Astrocyte of the cerebellum (primary cell): ENCODE results near the gene CNTRL.
"Not testable (repeated sequence)": the region's sequence is repeated elsewhere in the genome, so short reads cannot be mapped to it uniquely, and the experiment has no call there.

ENCODE experiments used
- DNase-seq: peaks from one replicate; pipeline ENCODE4 v3.0.0-alpha.2; 2011; ENCODE audit warnings: low read depth
- H3K4me3 ChIP-seq: 2 replicates; pipeline ENCODE4 v1.5.1; 2011; ENCODE audit warnings: mild to moderate bottlenecking, low read depth, low read length, moderate library complexity
- CTCF ChIP-seq: IDR thresholded peaks from 2 replicates; pipeline ENCODE4 v1.5.1; 2012; ENCODE audit warnings: low read length, low read depth, moderate library complexity, mild to moderate bottlenecking; ENCODE audit errors: missing control alignments
- in situ Hi-C: cut with HindIII; loops from 2 replicates; pipeline ENCODE4 v1.10.0; 2017; ENCODE audit warnings: low sequenced_read_pairs

The CNTRL gene

GRCh38 chr9:121088576-121088975 lies 13.8 kb downstream of the CNTRL start:
- no peak for DNase-seq
- H3K4me3 ChIP-seq, result no peak overlapping the region
- no peak for TF ChIP-seq CTCF
- in situ Hi-C loops, result no loop called here

GRCh38 chr9:121090743-121091142 lies 16.0 kb downstream of the CNTRL start:
- H3K4me3 ChIP-seq, in situ Hi-C loops, DNase-seq: not testable (repeated sequence)

- no peak for TF ChIP-seq CTCF
- no peak for DNase-seq
- no peak overlapping the region for H3K4me3 ChIP-seq
- in situ Hi-C loops, result no loop called here
Observed at GRCh38 chr9:121095057-121095456, 20.3 kb downstream of the CNTRL start.

GRCh38 chr9:121098567-121099198 lies 23.9 kb downstream of the CNTRL start:
- no peak overlapping the region for H3K4me3 ChIP-seq
- no peak for DNase-seq
- TF ChIP-seq CTCF, result no peak
- in situ Hi-C loops, result no loop called here

- in situ Hi-C loops, H3K4me3 ChIP-seq, DNase-seq: not testable (repeated sequence)
Observed at GRCh38 chr9:121104054-121104453, 29.3 kb downstream of the CNTRL start.

- no peak overlapping the region for H3K4me3 ChIP-seq
- no peak for DNase-seq
- no peak for TF ChIP-seq CTCF
- in situ Hi-C loops, result no loop called here
Observed at GRCh38 chr9:121105531-121105930, 30.8 kb downstream of the CNTRL start.

- no peak for TF ChIP-seq CTCF
- DNase-seq, result no peak
- in situ Hi-C loops, result no loop called here
- H3K4me3 ChIP-seq, result no peak overlapping the region
Observed at GRCh38 chr9:121107029-121107428, 32.3 kb downstream of the CNTRL start.

- no peak overlapping the region for H3K4me3 ChIP-seq
- no peak for DNase-seq
- TF ChIP-seq CTCF, result no peak
- in situ Hi-C loops, result no loop called here
Observed at GRCh38 chr9:121107881-121108280, 33.1 kb downstream of the CNTRL start.
